Right atrium auricular region (tissue), 2 donors: ENCODE data around the gene TAS2R30. TPM values are rescaled to one million over a fixed set of nuclear protein-coding genes. Genes with fewer than 3 reads are reported as not detected.
"Not testable (repeated sequence)": the region's sequence is repeated elsewhere in the genome, so short reads cannot be mapped to it uniquely, and the experiment has no call there.

ENCODE experiments used
- DNase-seq: peaks from one replicate; pipeline ENCODE4 v3.0.0-alpha.2; 2019; ENCODE audit warnings: low spot score
- H3K27ac ChIP-seq, 2 donors: fragments of 200-600 bp; sonication (generic); 1 replicate in 1 of 2; 2 replicates in 1 of 2; pipeline ENCODE4 v1.5.1; 2016 to 2019
- H3K27me3 ChIP-seq, 2 donors: fragments of 200-600 bp; sonication (generic); one replicate each; pipeline versions ENCODE4 v1.5.1 to v1.6.0; 2017 to 2019
- H3K36me3 ChIP-seq: fragments of 200-600 bp; sonication (generic); one replicate; pipeline ENCODE4 v1.5.1; 2016
- H3K4me1 ChIP-seq, 2 donors: fragments of 200-600 bp; sonication (generic); one replicate each; pipeline versions ENCODE4 v1.5.1 to v1.6.0; 2017 to 2019
- H3K4me3 ChIP-seq, 2 donors: fragments of 200-600 bp; sonication (generic); 1 replicate in 1 of 2; 2 replicates in 1 of 2; pipeline ENCODE4 v1.5.1; 2017 to 2019; ENCODE audit warnings: mild to moderate bottlenecking in 1 of 2, moderate library complexity in 1 of 2
- H3K9me3 ChIP-seq, 2 donors: fragments of 200-600 bp; sonication (generic); one replicate each; pipeline ENCODE4 v1.5.1; 2019
- total RNA-seq, 2 donors: library from RNA; depleted of rRNA; stranded (reverse); fragments of >200 nt; gene quantifications; one replicate each; pipeline ENCODE4 v1.1.0, GENCODE V29; 2016
- TF ChIP-seq, protein P1 (sequence below), 2 donors: fragments of 200-600 bp; sonication (generic); IDR thresholded peaks; one replicate each; pipeline ENCODE4 v1.5.1; 2019; ENCODE audit warnings: antibody characterized with exemption in 2 of 2

The TAS2R30 gene
- total RNA-seq, 2 donors from 2014 or later: 0.44 to 0.90 TPM

DNA sequence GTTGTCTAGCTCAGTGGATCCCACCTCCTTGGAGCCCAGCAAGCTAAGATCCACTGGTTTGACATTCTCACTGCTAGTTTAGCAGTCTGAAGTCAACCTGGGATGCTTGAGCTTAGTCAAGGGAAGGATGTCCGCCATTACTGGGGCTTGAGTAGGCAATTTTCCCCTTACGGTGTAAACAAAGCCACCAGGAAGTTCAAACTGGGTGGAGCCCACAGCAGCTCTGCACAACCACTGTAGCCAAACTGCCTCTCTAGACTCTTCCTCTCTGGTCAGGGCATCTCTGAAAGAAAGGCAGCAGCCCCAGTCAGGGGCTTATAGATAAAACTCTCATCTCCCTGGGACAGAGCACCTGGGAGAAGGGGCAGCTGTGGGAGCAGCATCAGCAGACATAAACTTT lies 25.6 kb downstream of the TAS2R30 start:
- H3K4me1 ChIP-seq: no peaks in the 10 kb centered on the region
- no peak overlapping the region for H3K27ac ChIP-seq
- H3K4me3 ChIP-seq: no peak overlapping the region
- no peak for DNase-seq
- TF ChIP-seq, protein P1, sequence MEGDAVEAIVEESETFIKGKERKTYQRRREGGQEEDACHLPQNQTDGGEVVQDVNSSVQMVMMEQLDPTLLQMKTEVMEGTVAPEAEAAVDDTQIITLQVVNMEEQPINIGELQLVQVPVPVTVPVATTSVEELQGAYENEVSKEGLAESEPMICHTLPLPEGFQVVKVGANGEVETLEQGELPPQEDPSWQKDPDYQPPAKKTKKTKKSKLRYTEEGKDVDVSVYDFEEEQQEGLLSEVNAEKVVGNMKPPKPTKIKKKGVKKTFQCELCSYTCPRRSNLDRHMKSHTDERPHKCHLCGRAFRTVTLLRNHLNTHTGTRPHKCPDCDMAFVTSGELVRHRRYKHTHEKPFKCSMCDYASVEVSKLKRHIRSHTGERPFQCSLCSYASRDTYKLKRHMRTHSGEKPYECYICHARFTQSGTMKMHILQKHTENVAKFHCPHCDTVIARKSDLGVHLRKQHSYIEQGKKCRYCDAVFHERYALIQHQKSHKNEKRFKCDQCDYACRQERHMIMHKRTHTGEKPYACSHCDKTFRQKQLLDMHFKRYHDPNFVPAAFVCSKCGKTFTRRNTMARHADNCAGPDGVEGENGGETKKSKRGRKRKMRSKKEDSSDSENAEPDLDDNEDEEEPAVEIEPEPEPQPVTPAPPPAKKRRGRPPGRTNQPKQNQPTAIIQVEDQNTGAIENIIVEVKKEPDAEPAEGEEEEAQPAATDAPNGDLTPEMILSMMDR (IDR thresholded peaks at IDR 0.05): no peak
- no peaks in the 10 kb centered on the region for H3K27me3 ChIP-seq
- H3K9me3 ChIP-seq: peaks cover 0 to 8% of the 10 kb centered on the region in 2 donors
- no peaks in the 10 kb centered on the region for H3K36me3 ChIP-seq

DNA sequence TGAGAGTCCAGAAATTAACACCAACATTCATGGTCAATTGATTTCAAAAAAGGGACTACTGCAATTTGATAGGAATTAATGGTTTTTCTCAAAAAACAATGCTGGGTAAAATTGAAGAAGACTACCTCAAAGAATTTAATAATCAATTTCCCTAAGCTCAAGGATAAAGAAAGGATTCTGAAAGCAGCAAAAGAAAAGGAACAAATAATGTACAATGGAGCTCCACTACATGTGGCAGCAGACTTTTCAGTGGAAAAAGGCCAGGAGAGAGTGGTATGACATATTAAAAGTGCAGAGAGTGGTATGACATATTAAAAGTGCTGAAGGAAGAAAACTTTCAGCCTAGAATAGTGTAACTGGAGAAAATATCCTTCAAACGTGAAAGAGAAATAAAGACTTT lies 26.7 kb downstream of the TAS2R30 start:
- Histone ChIP-seq H3K4me1 (no peaks in the 10 kb centered on the region), H3K4me3 (no peak overlapping the region), H3K27ac (no peak overlapping the region), H3K9me3 (peaks cover 0 to 8% of the 10 kb centered on the region in 2 donors), H3K27me3 (no peaks in the 10 kb centered on the region), H3K36me3 (no peaks in the 10 kb centered on the region)
- TF ChIP-seq, protein P1 (IDR thresholded peaks at IDR 0.05): no peak
- DNase-seq: no peak

DNA sequence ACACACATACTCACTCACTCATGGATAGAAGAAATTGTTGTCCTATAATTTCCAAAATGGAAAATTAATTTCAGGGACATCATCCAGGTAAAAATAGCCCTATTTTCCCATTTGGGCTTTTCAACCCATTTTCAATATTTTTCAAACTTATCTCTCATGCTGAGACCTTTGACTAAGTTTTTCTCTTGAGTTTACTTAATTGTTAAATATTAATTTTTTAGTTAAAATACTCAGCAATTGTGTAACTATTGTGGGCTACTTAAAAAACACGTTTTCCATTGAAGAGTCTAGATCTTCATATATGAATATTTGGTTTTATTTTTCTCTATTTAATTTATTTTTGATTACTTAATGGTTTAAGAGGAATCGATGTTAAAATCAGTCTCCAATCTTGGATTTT lies 28.2 kb downstream of the TAS2R30 start:
- Histone ChIP-seq H3K27ac (no peak overlapping the region), H3K36me3 (peaks cover 1% of the 10 kb centered on the region), H3K27me3 (no peaks in the 10 kb centered on the region), H3K4me3 (no peak overlapping the region), H3K4me1 (no peaks in the 10 kb centered on the region), H3K9me3 (peaks cover 0 to 1% of the 10 kb centered on the region in 2 donors)
- no peak for DNase-seq
- TF ChIP-seq, protein P1 (IDR thresholded peaks at IDR 0.05): no peak

DNA sequence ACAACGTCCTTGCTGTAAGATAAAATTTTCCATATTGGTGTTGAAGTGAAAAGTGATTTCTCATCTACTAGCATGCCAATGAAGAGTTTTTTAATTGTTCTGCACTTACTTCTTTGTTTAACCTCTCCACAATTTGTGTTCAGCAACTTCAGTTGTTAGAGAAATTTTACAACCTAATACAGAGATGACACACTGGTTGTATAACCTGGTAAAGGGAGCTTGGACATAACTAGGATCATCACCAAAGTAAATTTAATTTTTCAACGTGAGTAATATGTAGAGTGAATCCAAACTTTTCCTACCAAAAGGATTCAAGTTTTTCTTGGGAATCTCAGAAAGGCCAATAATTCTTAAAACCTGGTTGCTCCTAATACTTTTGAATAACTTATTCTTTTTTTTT lies 28.9 kb downstream of the TAS2R30 start:
- Histone ChIP-seq H3K4me3 (no peak overlapping the region), H3K27ac (no peak overlapping the region), H3K27me3 (no peaks in the 10 kb centered on the region), H3K9me3 (no peaks in the 10 kb centered on the region), H3K36me3 (peaks cover 5% of the 10 kb centered on the region), H3K4me1 (no peaks in the 10 kb centered on the region)
- no peak for DNase-seq
- TF ChIP-seq, protein P1 (IDR thresholded peaks at IDR 0.05): no peak

DNA sequence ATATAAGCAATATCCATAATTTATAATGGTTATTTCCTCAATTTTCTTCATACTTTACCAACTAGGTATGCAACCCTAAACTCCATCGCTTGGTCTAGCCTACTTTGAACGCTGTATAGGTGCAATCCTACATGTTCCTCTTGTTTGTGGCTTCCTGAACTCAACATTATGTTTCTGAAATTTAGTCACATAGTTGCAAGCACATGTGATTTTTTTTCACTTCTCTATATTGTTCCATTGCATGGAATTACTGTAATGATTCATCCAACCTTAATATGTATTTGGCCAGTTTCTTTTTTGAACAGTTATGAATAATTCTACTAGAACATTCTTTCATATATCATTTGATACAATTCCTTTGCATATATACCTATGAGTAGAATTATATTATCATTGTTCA lies 39.5 kb downstream of the TAS2R30 start:
- not testable (repeated sequence) for H3K4me1 ChIP-seq, H3K36me3 ChIP-seq, H3K27me3 ChIP-seq, H3K27ac ChIP-seq, H3K4me3 ChIP-seq, DNase-seq, H3K9me3 ChIP-seq

DNA sequence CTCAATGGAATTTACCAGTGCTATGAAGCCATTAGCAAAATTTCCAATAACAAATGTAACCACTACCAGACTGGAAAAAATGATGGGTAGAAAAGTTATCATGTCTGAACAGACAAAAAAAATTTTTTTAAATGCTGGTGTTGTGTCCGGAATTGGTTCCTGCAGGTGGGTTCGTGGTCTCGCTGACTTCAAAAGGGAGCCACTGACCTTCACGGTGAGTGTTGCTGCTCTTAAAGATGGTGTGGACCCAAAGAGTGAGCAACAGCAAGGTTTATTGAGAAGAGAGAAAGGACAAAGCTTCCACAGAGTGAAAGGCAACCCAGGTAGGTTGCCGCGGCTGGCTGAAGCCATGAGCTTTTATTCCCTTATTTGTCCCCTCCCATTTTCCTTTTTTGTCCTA lies 42.3 kb downstream of the TAS2R30 start, which contains the start of gene TAS2R43:
Gene TAS2R43, minus strand, starts transcription at position 186 of the 400 bp plus-strand sequence. Its CDS starts 84 bp downstream, at position 102.
- H3K9me3 ChIP-seq: no peaks in the 10 kb centered on the region
- no peak within 1 kb of the TSS for H3K27ac ChIP-seq
- no peaks in the 10 kb centered on the region for H3K36me3 ChIP-seq
- H3K4me3 ChIP-seq: no peak within 1 kb of the TSS
- no peak for DNase-seq
- TF ChIP-seq, protein P1 (IDR thresholded peaks at IDR 0.05): no peak
- H3K27me3 ChIP-seq: no peaks in the 10 kb centered on the region
- H3K4me1 ChIP-seq: no peaks in the 10 kb centered on the region
